Fibroblast of mammary gland (primary cell): ENCODE measurements around the gene FHAD1.

Experiments
- DNase-seq: peaks from one replicate; pipeline ENCODE4 v3.0.0-alpha.2; 2010; ENCODE audit warnings: low read depth
- H3K4me3 ChIP-seq: 2 replicates; pipeline ENCODE4 v1.5.1; 2011; ENCODE audit warnings: low read depth, mild to moderate bottlenecking, low read length, moderate library complexity; ENCODE audit not compliant: control insufficient read depth
- CTCF ChIP-seq: conservative IDR thresholded peaks from 2 replicates; pipeline ENCODE4 v1.5.1; 2011; ENCODE audit warnings: low read depth, low read length, inconsistent platforms; ENCODE audit not compliant: control insufficient read depth, insufficient read depth

The FHAD1 gene

GRCh38 chr1:15276691-15277446 lies 29.8 kb downstream of the FHAD1 start:
- TF ChIP-seq CTCF, result no peak
- DNase-seq, result no peak
- H3K4me3 ChIP-seq, result no peak overlapping the region

DNA sequence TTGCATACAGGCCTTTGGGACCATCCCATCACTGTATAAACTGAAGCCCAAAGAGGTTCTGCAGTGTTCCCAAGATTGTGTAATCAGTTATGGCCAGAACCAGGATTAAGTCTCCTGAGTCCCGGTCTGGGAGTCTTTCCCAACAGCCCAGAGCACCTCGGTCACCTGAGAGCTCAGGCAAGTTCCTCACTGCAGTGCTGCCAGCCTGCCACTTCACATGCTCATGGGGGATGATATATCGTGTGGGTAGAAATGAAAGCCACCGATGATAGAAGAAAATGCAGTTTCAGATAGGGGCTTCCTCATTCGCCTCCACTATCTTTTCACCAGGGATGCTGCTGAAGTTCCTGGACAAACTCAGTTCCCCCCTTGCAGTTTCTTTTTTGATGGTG lies 30.4 kb downstream of the FHAD1 start:
- no peak overlapping the region for H3K4me3 ChIP-seq
- no peak for DNase-seq
- TF ChIP-seq CTCF, result no peak

GRCh38 chr1:15277933-15278332 lies 30.9 kb downstream of the FHAD1 start:
- H3K4me3 ChIP-seq, result no peak overlapping the region
- no peak for DNase-seq
- no peak for TF ChIP-seq CTCF

DNA sequence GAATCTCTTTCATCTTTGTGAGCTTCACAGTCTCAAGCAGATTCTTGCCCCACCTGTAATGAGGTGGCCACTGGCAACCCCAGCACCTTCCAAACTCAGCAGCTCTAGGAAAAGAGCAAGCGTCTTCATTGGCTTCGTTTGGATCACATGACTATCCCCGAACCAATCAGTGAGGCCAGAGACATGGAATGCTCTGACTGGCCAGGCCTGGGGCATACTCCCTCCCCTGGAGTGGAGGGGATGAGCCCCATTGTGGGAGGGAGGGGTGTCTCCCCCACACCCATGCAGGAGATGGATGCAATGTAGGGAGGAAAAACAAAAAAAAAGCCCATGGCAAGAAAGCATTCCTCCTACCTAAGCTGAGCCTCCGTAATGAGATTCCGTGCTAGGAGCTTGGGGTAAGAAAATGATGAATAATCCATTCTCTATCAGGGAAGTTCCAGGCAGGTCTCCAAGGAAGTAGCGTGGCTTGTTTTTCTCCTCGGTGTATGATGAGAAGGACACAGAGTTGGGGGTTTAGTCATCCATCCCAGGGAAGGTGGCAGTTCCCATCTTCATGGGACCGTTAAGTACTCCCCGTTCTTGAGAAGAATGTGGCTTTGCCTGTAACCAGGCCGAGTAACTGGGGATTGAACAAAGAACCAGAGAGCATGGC lies 32.7 kb downstream of the FHAD1 start:
- DNase-seq, result no peak
- no peak overlapping the region for H3K4me3 ChIP-seq
- no peak for TF ChIP-seq CTCF

GRCh38 chr1:15280416-15280815 lies 33.4 kb downstream of the FHAD1 start:
- no peak for DNase-seq
- no peak for TF ChIP-seq CTCF
- no peak overlapping the region for H3K4me3 ChIP-seq

DNA sequence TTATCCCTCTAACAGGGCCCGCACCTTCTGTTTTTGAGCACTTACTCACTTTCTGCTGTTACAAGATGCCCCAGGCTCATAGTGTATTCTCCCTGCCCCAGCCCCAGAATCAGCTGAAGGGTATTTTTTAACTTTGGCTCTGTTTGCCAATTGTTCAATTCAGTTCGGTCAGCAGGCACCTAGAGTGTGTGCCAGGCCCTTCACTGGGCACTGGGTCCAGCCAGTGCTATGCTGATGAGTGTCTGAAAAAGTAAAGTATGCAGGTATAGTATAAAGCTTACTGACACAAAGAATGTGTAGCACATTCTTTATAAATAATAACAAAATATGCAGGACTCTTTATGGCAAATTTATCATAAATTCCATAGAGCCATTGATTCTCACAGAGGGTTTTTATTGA lies 35.0 kb downstream of the FHAD1 start:
- H3K4me3 ChIP-seq, result no peak overlapping the region
- no peak for DNase-seq
- TF ChIP-seq CTCF, result no peak
